ENCODE data around the gene SLC25A47. TPM values are rescaled to one million over a fixed set of nuclear protein-coding genes. Genes with fewer than 3 reads are reported as not detected.
A peak's percentile ranks its signal among the peaks of the same experiment; 100 is the strongest.

The SLC25A47 gene
- total RNA-seq, 1 experiment from 2014 or later = not detected

DNA sequence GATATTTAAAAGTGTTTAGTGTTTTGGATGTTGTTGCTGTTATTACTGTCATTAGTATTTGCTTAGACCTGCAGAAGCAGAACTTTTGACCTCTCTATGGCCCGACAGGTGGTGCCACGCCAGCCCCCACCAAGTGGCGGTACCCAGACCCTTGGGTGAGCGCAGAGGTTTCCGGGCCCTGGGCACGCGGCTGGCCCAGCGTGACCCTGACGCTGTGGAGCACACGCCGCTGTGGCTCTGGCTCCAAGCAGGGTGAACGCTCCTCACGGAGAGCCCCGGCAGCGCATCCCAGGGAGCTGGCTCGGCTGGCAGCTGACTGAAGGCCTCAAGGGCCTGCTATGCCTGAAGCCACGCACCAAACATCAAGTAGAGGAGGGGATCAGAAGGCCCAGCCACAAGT, 22.6 kb downstream of the SLC25A47 start:
- CTCF ChIA-PET = interaction anchor here (0.9 kb wide), 1 partner anchor 60 kb away, joined by 4 read pairs; no protein-coding TSS in a partner anchor
- no peaks in the 10 kb centered on the region for H3K9me3 Mint-ChIP-seq (ENCODE audit: unreplicated experiment)
- no peak for DNase-seq (ENCODE audit: unreplicated experiment)

DNA sequence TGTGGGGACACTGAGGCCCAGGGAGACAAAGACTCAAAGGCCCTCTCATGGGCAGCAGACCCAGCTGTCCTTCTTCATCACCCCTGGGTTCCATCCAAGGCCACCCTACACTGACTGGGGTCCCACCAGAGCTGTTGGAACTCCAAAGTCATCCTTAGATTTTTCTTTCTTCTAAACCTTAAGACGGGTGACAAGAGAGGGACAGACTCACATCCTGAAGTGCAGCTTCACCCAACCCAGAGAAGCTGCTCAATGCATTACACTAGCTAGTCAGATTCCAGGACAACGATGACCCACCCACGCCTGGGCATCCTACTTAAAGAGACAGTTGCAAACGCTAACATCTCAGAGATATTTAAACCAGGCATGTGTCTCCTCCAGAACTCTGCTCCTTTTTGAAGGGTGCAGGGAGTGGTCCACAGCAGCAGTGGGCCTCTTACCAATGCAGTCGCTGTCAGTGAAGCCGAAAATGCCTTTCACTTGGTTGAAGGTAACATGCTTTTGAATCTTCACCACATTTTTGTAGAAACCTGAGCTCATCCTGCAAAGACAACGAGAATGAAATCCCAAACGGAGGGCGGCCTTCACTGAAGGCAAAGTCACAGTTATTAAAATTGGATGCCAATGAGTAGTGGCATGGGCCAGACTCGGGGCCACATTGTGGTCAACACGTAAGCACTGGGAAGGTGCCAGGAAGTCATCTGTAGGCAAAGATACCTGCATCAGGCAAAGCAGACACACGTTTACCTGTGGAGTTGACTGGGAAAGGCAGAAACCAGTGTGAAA, 23.4 kb downstream of the SLC25A47 start:
- DNase-seq (ENCODE audit: unreplicated experiment) = no peak
- CTCF ChIA-PET = interaction anchor here (0.6 to 0.9 kb wide), 2 partner anchors 61 to 95 kb away, joined by 3 to 4 read pairs; no protein-coding TSS in a partner anchor
- Mint-ChIP-seq H3K4me1 (ENCODE audit: insufficient read depth, unreplicated experiment) (peaks cover 6% of the 10 kb centered on the region), H3K27ac (ENCODE audit: low read depth, unreplicated experiment) (peak overlapping the region; percentile 9), H3K27me3 (ENCODE audit: insufficient read depth, unreplicated experiment) (no peaks in the 10 kb centered on the region), H3K9me3 (ENCODE audit: unreplicated experiment) (no peaks in the 10 kb centered on the region), H3K36me3 (ENCODE audit: insufficient read depth, unreplicated experiment) (peaks cover 65% of the 10 kb centered on the region), H3K4me3 (ENCODE audit: unreplicated experiment) (no peak overlapping the region)
- intact Hi-C loops (cut with micrococcal nuclease) = no loop called here
- POLR2A ChIA-PET = interaction anchor here (0.6 kb wide), 1 partner anchor 40 kb away, joined by 3 read pairs; the partner anchor contains the start of gene SLC25A29
- TF ChIP-seq, protein P1, sequence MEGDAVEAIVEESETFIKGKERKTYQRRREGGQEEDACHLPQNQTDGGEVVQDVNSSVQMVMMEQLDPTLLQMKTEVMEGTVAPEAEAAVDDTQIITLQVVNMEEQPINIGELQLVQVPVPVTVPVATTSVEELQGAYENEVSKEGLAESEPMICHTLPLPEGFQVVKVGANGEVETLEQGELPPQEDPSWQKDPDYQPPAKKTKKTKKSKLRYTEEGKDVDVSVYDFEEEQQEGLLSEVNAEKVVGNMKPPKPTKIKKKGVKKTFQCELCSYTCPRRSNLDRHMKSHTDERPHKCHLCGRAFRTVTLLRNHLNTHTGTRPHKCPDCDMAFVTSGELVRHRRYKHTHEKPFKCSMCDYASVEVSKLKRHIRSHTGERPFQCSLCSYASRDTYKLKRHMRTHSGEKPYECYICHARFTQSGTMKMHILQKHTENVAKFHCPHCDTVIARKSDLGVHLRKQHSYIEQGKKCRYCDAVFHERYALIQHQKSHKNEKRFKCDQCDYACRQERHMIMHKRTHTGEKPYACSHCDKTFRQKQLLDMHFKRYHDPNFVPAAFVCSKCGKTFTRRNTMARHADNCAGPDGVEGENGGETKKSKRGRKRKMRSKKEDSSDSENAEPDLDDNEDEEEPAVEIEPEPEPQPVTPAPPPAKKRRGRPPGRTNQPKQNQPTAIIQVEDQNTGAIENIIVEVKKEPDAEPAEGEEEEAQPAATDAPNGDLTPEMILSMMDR (IDR thresholded peaks at IDR 0.05; ENCODE audit: unreplicated experiment) = no peak
- BruUV-seq (replicated peaks) = no TSS peak

More for the DNA sequence above, 22.6 kb downstream of the SLC25A47 start:
- peaks cover 65% of the 10 kb centered on the region for H3K36me3 Mint-ChIP-seq (ENCODE audit: insufficient read depth, unreplicated experiment)
- no peaks in the 10 kb centered on the region for H3K27me3 Mint-ChIP-seq (ENCODE audit: insufficient read depth, unreplicated experiment)
- POLR2A ChIA-PET = no interaction called here
- TF ChIP-seq, protein P1 (IDR thresholded peaks at IDR 0.05; ENCODE audit: unreplicated experiment) = no peak
- BruUV-seq (replicated peaks) = no TSS peak
- no peak overlapping the region for H3K4me3 Mint-ChIP-seq (ENCODE audit: unreplicated experiment)
- intact Hi-C loops (cut with micrococcal nuclease) = no loop called here
- no peak overlapping the region for H3K27ac Mint-ChIP-seq (ENCODE audit: low read depth, unreplicated experiment)
- H3K4me1 Mint-ChIP-seq (ENCODE audit: insufficient read depth, unreplicated experiment) = peaks cover 6% of the 10 kb centered on the region

DNA sequence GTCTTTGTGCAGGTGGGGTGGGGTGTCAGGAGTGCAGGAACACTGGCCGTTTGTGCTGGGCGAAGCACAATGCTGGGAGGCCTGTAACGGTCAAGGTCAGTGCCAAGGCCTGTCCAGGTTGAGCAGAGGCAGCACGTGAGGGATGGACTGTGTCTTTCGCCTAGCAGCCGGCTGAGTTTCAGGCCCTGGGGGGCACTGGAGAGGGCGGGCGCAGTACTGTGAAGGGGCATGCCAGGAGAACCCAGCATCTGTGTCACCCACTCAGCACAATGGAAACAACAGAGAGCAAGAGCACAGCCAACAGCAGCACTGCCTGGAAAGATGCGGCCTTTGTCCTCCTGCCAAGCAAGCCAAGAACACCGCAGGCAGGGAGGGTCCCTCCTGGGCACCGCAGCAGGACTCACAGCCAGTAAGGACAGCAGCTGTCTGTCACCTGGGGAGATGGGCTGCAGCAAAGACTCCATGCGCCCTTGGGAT, 25.2 kb downstream of the SLC25A47 start:
- no TSS peak for BruUV-seq (replicated peaks)
- POLR2A ChIA-PET = interaction anchor here (1.4 kb wide), 1 partner anchor 25 kb away, joined by 5 read pairs; no protein-coding TSS in a partner anchor
- peaks cover 76% of the 10 kb centered on the region for H3K36me3 Mint-ChIP-seq (ENCODE audit: insufficient read depth, unreplicated experiment)

More for the DNA sequence above, 25.2 kb downstream of the SLC25A47 start:
- no peak overlapping the region for H3K4me3 Mint-ChIP-seq (ENCODE audit: unreplicated experiment)
- no peaks in the 10 kb centered on the region for H3K27me3 Mint-ChIP-seq (ENCODE audit: insufficient read depth, unreplicated experiment)
- no peak overlapping the region for H3K27ac Mint-ChIP-seq (ENCODE audit: low read depth, unreplicated experiment)
- no peaks in the 10 kb centered on the region for H3K4me1 Mint-ChIP-seq (ENCODE audit: insufficient read depth, unreplicated experiment)
- CTCF ChIA-PET = no interaction called here
- H3K9me3 Mint-ChIP-seq (ENCODE audit: unreplicated experiment) = no peaks in the 10 kb centered on the region
- no peak for DNase-seq (ENCODE audit: unreplicated experiment)
- intact Hi-C loops (cut with micrococcal nuclease) = no loop called here
- TF ChIP-seq, protein P1 (IDR thresholded peaks at IDR 0.05; ENCODE audit: unreplicated experiment) = no peak

Data from MCF 10A (cell line).